Measurements from ENCODE around the gene INCENP.

The INCENP gene

GRCh38 chr11:62141111-62142042, 17.6 kb downstream of the INCENP start:
- no peak for DNase-seq (ENCODE audit: low read depth)

DNA sequence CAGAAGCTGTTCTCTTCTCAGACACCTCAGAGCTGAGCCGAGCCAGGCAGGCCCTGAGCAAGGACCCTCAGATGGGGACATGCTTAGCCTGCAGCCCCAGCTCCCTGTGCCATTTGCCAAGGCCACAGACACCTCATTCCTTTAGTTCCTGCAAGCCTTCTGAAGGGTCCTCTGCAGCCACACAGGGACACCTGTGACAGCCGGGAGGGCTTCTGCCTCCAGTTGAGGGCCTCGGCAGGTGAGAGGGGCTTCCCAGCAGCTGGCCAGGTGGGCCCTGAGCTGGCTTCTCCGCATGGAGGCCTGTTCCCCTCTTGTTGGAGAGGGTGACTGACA, 18.2 kb downstream of the INCENP start:
- DNase-seq (ENCODE audit: low read depth) = no peak

GRCh38 chr11:62142921-62143320, 19.1 kb downstream of the INCENP start:
- DNase-seq (ENCODE audit: low read depth) = no peak

GRCh38 chr11:62143727-62144126, 19.9 kb downstream of the INCENP start:
- DNase-seq (ENCODE audit: low read depth) = no peak

- no peak for DNase-seq (ENCODE audit: low read depth)
These were observed 20.9 kb downstream of the INCENP start for GRCh38 chr11:62144641-62145255.

DNA sequence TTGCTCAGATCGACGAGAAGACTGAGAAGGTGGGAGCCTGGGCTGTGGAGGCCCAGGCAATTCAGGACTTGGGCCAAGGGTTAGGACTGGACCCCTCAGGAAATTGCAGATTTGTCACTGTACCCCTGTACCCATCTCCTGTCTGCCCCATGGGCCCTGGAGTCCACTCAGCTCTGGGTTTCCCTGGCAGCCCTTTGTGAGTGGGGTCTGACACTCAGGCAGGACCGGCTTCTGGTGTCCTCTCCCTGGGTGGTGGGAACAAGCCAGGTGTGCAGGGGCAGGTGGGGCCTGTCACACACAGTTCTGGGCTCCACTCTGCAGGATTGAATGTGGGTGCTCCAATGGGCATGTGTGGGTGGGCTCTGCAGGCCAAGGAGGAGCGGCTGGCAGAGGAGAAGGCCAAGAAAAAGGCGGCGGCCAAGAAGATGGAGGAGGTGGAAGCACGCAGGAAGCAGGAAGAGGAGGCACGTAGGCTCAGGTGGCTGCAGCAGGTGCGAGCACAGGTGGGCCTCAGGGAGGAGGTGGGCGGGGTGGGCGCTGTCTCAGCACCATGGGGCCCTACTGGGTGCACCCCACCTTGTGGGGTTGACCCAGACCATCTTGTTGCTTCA, 21.6 kb downstream of the INCENP start:
- DNase-seq (ENCODE audit: low read depth) = no peak

GRCh38 chr11:62146476-62147200, 22.8 kb downstream of the INCENP start:
- no peak for DNase-seq (ENCODE audit: low read depth)

- no peak for DNase-seq (ENCODE audit: low read depth)
These were observed 23.7 kb downstream of the INCENP start for GRCh38 chr11:62147545-62147944.

GRCh38 chr11:62148271-62148980, 24.6 kb downstream of the INCENP start:
- no peak for DNase-seq (ENCODE audit: low read depth)

GRCh38 chr11:62149986-62150886, 26.4 kb downstream of the INCENP start:
- no peak for DNase-seq (ENCODE audit: low read depth)

- DNase-seq (ENCODE audit: low read depth) = no peak
These were observed 27.3 kb downstream of the INCENP start for GRCh38 chr11:62150887-62151736.

DNA sequence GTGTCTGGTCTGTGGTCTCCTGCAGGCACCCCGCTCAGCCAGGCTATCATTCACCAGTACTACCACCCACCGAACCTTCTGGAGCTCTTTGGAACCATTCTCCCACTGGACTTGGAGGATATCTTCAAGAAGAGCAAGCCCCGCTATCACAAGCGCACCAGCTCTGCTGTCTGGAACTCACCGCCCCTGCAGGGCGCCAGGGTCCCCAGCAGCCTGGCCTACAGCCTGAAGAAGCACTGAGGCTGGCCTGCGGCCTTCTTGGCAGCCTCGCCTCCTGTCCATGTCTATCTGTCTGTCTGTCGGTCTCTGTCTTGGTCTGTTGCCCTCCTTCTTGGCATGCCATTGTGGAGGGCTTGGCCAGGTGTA, 27.9 kb downstream of the INCENP start:
- no peak for DNase-seq (ENCODE audit: low read depth)

DNA sequence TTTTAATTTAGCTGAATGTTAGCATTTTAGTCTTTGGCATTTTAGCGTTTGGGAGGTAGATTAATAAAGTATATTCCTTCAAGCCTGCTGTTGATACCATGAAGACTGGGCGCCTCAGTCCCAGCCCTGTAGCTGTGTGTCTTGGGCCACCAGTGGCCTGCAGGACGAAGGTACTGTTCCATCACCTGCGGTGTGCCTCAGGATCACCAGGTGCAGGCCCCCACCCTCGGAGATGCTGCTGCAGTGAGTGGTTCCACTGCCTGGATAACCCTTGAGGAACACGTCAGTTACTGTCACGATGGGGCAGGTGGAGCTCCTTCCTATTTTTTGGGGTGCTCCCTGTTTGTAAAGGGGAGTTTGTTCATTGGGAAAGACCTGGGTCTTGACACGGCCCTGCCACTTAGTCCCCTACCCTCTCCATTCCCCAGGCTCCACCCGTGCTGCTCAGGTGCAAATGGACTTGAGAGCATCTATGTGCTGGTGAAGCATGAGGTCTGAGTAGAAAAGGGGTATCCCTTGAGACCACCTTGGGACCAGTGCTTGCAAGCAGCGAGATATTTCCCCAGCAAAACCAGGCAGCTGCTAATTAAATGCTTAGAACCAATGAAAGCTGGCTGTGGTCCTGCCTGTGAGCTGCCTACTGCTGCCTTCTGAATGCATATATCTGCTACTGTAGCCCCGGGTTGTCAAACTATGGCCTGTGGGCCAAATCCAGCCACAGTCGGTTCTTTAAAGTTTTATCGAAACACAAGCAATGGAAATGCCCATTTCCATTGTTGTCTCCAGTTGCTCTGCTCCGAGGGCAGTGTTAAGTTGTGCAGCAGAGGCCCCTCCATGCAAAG, 28.7 kb downstream of the INCENP start:
- no peak for DNase-seq (ENCODE audit: low read depth)

DNA sequence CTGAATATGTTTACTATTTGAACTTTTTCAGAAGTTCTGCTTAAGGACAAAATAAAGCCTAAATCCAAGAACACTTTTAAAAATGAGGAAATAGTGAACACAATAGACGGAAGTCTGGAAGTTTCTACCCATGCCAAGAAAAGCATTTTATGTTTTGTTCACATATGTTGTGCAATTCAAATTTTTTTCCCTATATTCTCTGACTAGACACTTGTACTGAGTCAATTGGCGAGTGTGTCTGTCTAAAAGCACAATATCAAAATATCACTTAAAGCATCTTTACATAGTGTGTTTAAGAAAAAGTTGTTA, 29.2 kb downstream of the INCENP start:
- DNase-seq (ENCODE audit: low read depth) = no peak

DNA sequence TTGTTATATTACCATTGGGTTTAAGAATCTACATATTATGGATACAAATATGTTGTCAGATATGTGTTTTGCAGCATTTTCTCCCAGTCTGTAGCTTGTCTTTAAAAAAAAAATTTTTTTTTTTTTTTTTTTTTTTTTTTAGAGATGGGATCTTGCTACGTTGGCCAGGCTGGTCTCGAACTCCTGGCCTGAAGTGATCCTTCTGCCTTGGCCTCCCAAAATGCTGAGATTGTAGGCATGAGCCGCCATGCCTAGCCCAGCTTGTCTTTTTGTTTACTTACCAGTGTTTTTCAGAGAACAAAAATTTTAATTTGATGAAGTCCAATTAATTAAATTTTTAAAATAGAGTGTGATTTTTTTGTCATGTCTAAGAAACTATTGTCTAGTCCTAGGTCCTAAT, 29.8 kb downstream of the INCENP start:
- DNase-seq (ENCODE audit: low read depth) = no peak

GRCh38 chr11:62157603-62158002, 33.8 kb downstream of the INCENP start:
- no peak for DNase-seq (ENCODE audit: low read depth)

GRCh38 chr11:62166371-62166770, 42.6 kb downstream of the INCENP start:
- DNase-seq (ENCODE audit: low read depth) = no peak

DNA sequence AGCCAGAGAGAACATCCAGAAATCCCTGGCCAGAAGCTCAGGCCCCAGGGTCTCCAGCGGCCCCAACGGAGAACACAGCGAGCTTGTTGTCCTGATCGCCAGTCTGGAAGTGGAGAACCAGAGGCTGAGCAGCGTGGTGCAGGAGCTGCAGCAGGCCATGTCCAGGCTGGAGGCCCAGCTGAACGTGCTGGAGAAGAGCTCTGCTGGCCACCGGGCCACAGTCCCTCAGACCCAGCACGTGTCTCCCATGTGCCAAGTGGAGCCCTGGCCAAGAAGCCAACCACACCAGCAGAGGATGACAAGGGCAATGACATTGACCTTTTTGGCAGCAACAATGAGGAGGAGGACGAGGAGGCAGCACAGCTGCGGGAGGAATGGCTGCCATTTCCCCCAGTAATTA, 45.6 kb downstream of the INCENP start:
- no peak for DNase-seq (ENCODE audit: low read depth)

DNA sequence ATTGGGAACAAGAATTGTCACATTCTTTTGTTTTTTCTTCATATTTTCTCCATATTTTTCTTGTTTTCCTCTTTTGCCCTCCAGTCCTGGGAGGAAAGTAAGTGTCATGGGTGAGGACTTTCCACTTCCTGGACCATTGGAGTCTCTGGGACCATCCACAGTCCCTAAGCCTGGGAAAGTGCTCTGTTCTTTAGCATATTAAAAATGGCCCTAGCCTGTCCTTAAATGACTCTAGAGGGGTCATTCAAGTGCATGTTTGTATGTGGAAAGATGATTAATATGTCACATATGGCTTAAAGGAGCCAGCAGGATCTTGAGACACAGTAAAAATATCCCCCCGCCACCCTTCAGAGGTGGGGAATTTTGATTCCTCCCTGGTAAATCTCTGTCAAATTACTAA, 46.1 kb downstream of the INCENP start:
- DNase-seq (ENCODE audit: low read depth) = no peak
